ENCODE data around the gene POLD2. TPM values are rescaled to one million over a fixed set of nuclear protein-coding genes. Genes with fewer than 3 reads are reported as not detected.
A peak's percentile ranks its signal among the peaks of the same experiment; 100 is the strongest.

The POLD2 gene
- total and polyA plus RNA-seq, 7 donors, result 57.3 to 127 (median 87.1) TPM

DNA sequence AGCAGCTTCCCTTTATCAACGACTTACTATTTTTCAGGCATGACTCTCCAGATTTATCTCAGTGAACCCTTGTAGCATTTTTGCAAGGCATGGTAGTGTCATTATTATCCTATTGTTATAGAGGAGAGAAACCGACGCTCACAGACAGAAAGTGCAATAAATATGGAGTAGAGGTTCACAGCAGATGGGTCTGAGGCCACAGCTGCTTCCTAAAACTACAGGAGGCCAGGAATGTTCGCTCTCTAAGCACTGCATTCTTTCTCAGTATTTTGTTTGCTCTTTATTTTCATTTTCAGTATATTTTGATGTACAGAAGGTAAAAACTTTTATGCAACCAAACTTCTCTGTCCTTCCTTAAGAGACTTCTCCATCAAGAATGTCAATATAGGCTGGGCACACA is 23.7 kb downstream of the POLD2 start:
- Histone ChIP-seq H3K4me3 (no peak overlapping the region), H3K27me3 (ENCODE audit: insufficient read depth in 3 of 3, low read length in 2 of 3) (peaks cover 0 to 4% (median 0%) of the 10 kb centered on the region in 3 donors), H3K27ac (peak overlapping the region; percentile 16), H3K36me3 (ENCODE audit: insufficient read depth in 1 of 2, low read depth in 1 of 2) (no peaks in the 10 kb centered on the region), H3K4me1 (no peaks in the 10 kb centered on the region), H3K9me3 (no peaks in the 10 kb centered on the region)
- DNase-seq, result no peak
- TF ChIP-seq, protein P1, sequence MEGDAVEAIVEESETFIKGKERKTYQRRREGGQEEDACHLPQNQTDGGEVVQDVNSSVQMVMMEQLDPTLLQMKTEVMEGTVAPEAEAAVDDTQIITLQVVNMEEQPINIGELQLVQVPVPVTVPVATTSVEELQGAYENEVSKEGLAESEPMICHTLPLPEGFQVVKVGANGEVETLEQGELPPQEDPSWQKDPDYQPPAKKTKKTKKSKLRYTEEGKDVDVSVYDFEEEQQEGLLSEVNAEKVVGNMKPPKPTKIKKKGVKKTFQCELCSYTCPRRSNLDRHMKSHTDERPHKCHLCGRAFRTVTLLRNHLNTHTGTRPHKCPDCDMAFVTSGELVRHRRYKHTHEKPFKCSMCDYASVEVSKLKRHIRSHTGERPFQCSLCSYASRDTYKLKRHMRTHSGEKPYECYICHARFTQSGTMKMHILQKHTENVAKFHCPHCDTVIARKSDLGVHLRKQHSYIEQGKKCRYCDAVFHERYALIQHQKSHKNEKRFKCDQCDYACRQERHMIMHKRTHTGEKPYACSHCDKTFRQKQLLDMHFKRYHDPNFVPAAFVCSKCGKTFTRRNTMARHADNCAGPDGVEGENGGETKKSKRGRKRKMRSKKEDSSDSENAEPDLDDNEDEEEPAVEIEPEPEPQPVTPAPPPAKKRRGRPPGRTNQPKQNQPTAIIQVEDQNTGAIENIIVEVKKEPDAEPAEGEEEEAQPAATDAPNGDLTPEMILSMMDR (IDR thresholded peaks at IDR 0.05), result no peak
- WGBS, 3 donors, result 42 to 48% (median 46%) methylated on average over 4 of the region's 4 CpGs
- no peak for ATAC-seq
- intact Hi-C loops (cut with DNase I), result no loop called here

DNA sequence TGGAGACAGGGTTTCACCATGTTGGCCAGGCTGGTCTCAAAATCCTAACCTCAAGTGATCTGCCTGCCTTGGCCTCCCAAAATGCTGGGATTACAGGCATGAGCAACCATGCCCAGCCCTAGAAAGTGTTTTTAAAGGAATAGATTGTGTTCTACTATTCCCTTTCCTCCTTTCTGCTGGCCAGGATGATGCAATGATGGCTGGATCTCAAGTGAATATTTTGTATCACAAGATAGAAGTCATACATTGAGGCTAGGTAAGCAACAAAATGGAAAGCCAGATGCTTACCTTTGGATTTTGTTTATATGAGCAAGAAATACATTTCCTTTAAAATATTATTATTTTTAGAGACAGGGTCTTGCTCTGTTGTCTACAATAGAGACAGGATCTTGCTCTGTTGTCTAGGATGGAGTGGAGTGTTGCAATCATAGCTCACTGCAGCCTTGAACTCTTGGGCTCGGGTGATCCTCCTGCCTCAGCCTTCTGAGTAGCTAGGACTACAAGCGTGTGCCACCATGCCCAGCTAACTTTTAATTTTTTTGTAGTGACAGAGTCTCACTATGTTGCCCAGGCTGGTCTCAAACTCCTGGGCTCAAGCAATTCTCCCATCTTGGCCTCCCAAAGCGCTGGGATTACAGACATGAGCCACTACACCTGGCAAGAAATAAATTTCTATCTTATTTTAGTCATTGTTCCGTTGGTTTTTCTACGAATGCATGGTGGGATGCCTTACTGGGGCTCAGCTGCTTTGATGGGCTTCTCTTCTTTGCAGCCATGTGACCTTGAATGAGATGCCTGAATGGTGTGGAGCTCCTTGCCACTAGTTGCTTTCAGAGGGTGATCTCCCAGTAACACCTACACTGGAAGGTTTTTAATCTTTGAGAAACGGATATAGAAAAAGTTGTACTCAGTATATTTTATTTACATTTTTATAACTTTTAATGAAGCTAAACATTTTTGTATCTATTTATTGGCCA is 25.0 kb downstream of the POLD2 start:
- H3K9me3 ChIP-seq, result no peaks in the 10 kb centered on the region
- H3K27ac ChIP-seq, result no peak overlapping the region
- ATAC-seq (no peak), DNase-seq (peak in 1 of 2 donors; percentile 4)
- TF ChIP-seq, protein P1 (IDR thresholded peaks at IDR 0.05), result no peak
- no peaks in the 10 kb centered on the region for H3K36me3 ChIP-seq (ENCODE audit: insufficient read depth in 1 of 2, low read depth in 1 of 2)
- no peak overlapping the region for H3K4me3 ChIP-seq
- intact Hi-C loops (cut with DNase I), result no loop called here
- H3K27me3 ChIP-seq (ENCODE audit: insufficient read depth in 3 of 3, low read length in 2 of 3), result peaks cover 0 to under 1% (median 0%) of the 10 kb centered on the region in 3 donors
- H3K4me1 ChIP-seq, result no peaks in the 10 kb centered on the region
- 87 to 93% (median 90%) methylated on average over 6 of the region's 6 CpGs for WGBS, 3 donors

DNA sequence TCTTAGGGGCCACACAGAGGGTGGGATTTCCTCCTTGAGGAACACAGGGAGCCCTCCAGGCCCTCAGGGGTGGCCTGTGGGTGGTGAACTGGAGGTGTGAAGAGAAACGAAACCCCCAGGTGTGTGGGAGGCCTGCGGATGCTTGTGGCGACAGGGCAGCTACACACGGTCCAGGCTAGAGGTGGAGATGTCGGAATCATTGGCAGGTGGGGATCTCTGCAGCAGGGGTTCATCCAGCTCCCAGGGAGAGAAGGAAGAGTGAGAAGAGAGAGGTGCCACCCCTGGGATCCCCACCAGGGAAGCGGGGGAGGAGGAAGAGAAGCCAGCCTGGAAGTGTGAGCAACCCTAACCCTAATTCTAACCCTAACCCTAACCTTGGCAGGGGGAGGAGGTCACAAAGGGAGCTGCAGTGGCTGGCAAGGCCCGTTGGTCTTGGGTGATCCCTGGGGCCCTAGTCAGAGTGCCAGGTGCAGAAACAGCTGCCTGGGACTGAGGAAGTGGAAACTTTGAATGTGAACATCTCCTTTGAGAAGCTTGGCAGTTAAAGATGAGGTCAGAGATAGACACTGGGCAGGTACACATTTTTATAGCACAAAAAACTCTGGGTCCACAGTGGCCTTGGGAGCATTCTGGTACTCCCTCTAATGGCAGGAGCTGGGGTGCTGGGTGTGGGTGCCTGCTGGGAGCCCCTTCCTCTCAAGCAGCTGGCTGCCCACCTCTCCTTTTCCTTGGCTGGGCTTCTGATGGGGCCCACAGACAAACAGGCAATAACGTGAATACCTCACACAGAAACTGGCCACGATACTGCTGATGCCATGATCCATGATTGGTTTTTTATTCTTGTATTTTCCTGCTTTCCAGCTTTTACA is 26.1 kb downstream of the POLD2 start:
- TF ChIP-seq, protein P1 (IDR thresholded peaks at IDR 0.05), result no peak
- DNase-seq, result no peak
- no peak overlapping the region for H3K27ac ChIP-seq
- no peaks in the 10 kb centered on the region for H3K4me1 ChIP-seq
- H3K27me3 ChIP-seq (ENCODE audit: insufficient read depth in 3 of 3, low read length in 2 of 3), result no peaks in the 10 kb centered on the region
- intact Hi-C loops (cut with DNase I), result no loop called here
- no peaks in the 10 kb centered on the region for H3K9me3 ChIP-seq
- no peaks in the 10 kb centered on the region for H3K36me3 ChIP-seq (ENCODE audit: insufficient read depth in 1 of 2, low read depth in 1 of 2)
- no peak for ATAC-seq
- WGBS, 3 donors, result 72 to 79% (median 75%) methylated on average over 9 of the region's 9 CpGs
- H3K4me3 ChIP-seq, result no peak overlapping the region

DNA sequence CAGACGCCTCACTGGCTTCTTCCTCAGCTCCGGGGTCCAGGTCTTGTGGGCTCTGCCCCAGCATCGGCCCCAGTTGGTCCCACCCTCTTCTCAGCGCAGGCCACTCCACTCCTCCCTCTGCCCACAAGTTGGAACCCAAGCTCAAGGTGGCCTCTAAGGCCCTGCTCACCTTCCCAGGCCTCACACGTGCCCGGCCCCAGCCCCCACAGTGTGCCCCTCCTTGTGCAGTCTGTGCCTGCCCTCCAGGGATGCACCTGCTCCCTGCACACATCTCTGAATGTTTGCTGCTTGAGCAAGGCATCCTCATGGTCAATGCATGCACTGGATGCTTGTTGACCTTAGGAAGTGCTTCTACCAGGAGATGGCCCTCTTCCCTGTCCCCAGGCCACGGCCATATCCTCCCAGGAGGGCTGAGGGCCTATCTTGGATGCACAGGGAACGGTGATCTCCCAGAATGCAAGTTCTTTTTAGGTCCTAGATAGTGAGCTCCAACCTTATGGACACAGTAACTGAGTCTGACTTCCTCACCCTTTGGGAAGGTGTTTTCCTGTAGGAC is 26.9 kb downstream of the POLD2 start:
- Histone ChIP-seq H3K4me3 (no peak overlapping the region), H3K36me3 (ENCODE audit: insufficient read depth in 1 of 2, low read depth in 1 of 2) (no peaks in the 10 kb centered on the region), H3K4me1 (no peaks in the 10 kb centered on the region), H3K27me3 (ENCODE audit: insufficient read depth in 3 of 3, low read length in 2 of 3) (no peaks in the 10 kb centered on the region), H3K9me3 (no peaks in the 10 kb centered on the region), H3K27ac (no peak overlapping the region)
- WGBS, 3 donors, result 77 to 87% (median 83%) methylated on average over 8 of the region's 8 CpGs
- TF ChIP-seq, protein P1 (IDR thresholded peaks at IDR 0.05), result no peak
- ATAC-seq (peak in 1 of 4 donors; percentile 22), DNase-seq (no peak)
- intact Hi-C loops (cut with DNase I), result no loop called here

Data from psoas muscle (tissue), 8 donors.